GM18870 (cell line): Measurements from ENCODE around the gene ARF1.

Experiments used
- ATAC-seq: cut with Tn5 transposase; IDR thresholded peaks from one replicate; pipeline ENCODE4 v1.9.1; 2021; ENCODE audit warnings: moderate library complexity; ENCODE audit not compliant: unreplicated experiment

Gene ARF1

GRCh38 chr1:228084797-228085196, 2.3 kb downstream of the ARF1 start:
- no peak for ATAC-seq

GRCh38 chr1:228085287-228085951, 2.9 kb downstream of the ARF1 start:
- ATAC-seq: no peak

- no peak for ATAC-seq
These were observed 5.3 kb downstream of the ARF1 start for GRCh38 chr1:228087771-228088251.

GRCh38 chr1:228088586-228089498, 6.3 kb downstream of the ARF1 start:
- ATAC-seq: no peak

GRCh38 chr1:228089519-228090380, 7.2 kb downstream of the ARF1 start:
- no peak for ATAC-seq

- no peak for ATAC-seq
These were observed 8.1 kb downstream of the ARF1 start for GRCh38 chr1:228090613-228091081.

GRCh38 chr1:228091084-228091483, 8.6 kb downstream of the ARF1 start:
- no peak for ATAC-seq

GRCh38 chr1:228092342-228093049, 10.0 kb downstream of the ARF1 start:
- ATAC-seq: no peak

GRCh38 chr1:228093050-228093906, 10.8 kb downstream of the ARF1 start:
- ATAC-seq: no peak

- no peak for ATAC-seq
These were observed 12.0 kb downstream of the ARF1 start for GRCh38 chr1:228094432-228095016.

- ATAC-seq: no peak
These were observed 12.7 kb downstream of the ARF1 start for GRCh38 chr1:228095161-228095560.

- ATAC-seq: no peak
These were observed 13.4 kb downstream of the ARF1 start for GRCh38 chr1:228095938-228096337.

GRCh38 chr1:228096416-228097332, 14.2 kb downstream of the ARF1 start:
- no peak for ATAC-seq

GRCh38 chr1:228097333-228098081, 15.0 kb downstream of the ARF1 start:
- ATAC-seq: no peak

GRCh38 chr1:228098323-228098931, 15.9 kb downstream of the ARF1 start:
- ATAC-seq: no peak

GRCh38 chr1:228099331-228099732, 16.8 kb downstream of the ARF1 start:
- ATAC-seq: no peak
